Esophagus squamous epithelium (tissue), 4 donors: ENCODE data around the gene REEP2.

Experiments
- CTCF ChIP-seq, 6 experiments: fragments of 450-650 bp in 4 of 6; fragments of 200-600 bp in 2 of 6; sonication (generic) in 2 of 6; IDR thresholded peaks; one replicate each; pipeline ENCODE4 v1.5.1; 2016 to 2019; ENCODE audit warnings: antibody characterized with exemption in 6 of 6, mild to moderate bottlenecking in 4 of 6, moderate library complexity in 4 of 6
- POLR2A ChIP-seq, 4 donors: fragments of 450-650 bp; IDR thresholded peaks; one replicate each; pipeline ENCODE4 v1.6.1; 2017; ENCODE audit warnings: antibody characterized with exemption in 4 of 4, mild to moderate bottlenecking in 4 of 4, moderate library complexity in 3 of 4

- TF ChIP-seq POLR2A (IDR thresholded peaks at IDR 0.05): no peak
- TF ChIP-seq CTCF (IDR thresholded peaks at IDR 0.05): no peak
Measured at GRCh38 chr5:138471052-138471361, 32.1 kb downstream of the REEP2 start.
